ENCODE measurements around the gene RNF14.

The RNF14 gene

GRCh38 chr5:142024771-142025304, 55.9 kb downstream of the RNF14 start:
- TF ChIP-seq EP300 (IDR thresholded peaks at IDR 0.05; ENCODE audit: borderline replicate concordance) (peak; percentile 11; the same call in 1 of the 2 replicates), USF1 (IDR thresholded peaks at IDR 0.05) (no peak), EGR1 (IDR thresholded peaks at IDR 0.05) (no peak), NFIC (IDR thresholded peaks at IDR 0.05) (peak; percentile 62), CEBPB (IDR thresholded peaks at IDR 0.05) (peak; percentile 52; the same call in 1 of the 2 replicates), TCF12 (IDR thresholded peaks at IDR 0.05; ENCODE audit: low read depth) (0 out of 2 replicates have a peak, but pooled peaks have one; percentile 29), RAD21 (IDR thresholded peaks at IDR 0.05; ENCODE audit: low read depth) (no peak)

- no peak for TF ChIP-seq TEAD4 (IDR thresholded peaks at IDR 0.05)
- no peak for TF ChIP-seq NFIC (IDR thresholded peaks at IDR 0.05)
- TF ChIP-seq YY1 (IDR thresholded peaks at IDR 0.05; ENCODE audit: low read depth), result no peak
- TF ChIP-seq FOXM1 (IDR thresholded peaks at IDR 0.05; ENCODE audit: borderline replicate concordance, low read depth), result no peak
- no peak for TF ChIP-seq REST (IDR thresholded peaks at IDR 0.05; ENCODE audit: low read depth)
- no peak for TF ChIP-seq TCF12 (IDR thresholded peaks at IDR 0.05; ENCODE audit: low read depth)
- no peak for TF ChIP-seq RAD21 (IDR thresholded peaks at IDR 0.05; ENCODE audit: low read depth)
- no peak for TF ChIP-seq USF1 (IDR thresholded peaks at IDR 0.05)
- no peak for TF ChIP-seq CEBPB (IDR thresholded peaks at IDR 0.05)
- no peak for TF ChIP-seq MAX (IDR thresholded peaks at IDR 0.05)
- TF ChIP-seq CREB1 (IDR thresholded peaks at IDR 0.05; ENCODE audit: low read depth), result no peak
- no peak for TF ChIP-seq TAF1 (IDR thresholded peaks at IDR 0.05; ENCODE audit: low read depth)
- no peak for TF ChIP-seq EGR1 (IDR thresholded peaks at IDR 0.05)
- TF ChIP-seq EP300 (IDR thresholded peaks at IDR 0.05; ENCODE audit: borderline replicate concordance), result no peak
- no peak for TF ChIP-seq ZBTB7A (IDR thresholded peaks at IDR 0.05; ENCODE audit: low read depth)
Observed at GRCh38 chr5:142025637-142026036, 56.7 kb downstream of the RNF14 start.

GRCh38 chr5:142032150-142032549, 63.2 kb downstream of the RNF14 start:
- TF ChIP-seq YY1 (IDR thresholded peaks at IDR 0.05; ENCODE audit: low read depth) (no peak), TCF12 (IDR thresholded peaks at IDR 0.05; ENCODE audit: low read depth) (no peak), FOXM1 (IDR thresholded peaks at IDR 0.05; ENCODE audit: borderline replicate concordance, low read depth) (no peak)

GRCh38 chr5:142032747-142033631, 64.1 kb downstream of the RNF14 start:
- TF ChIP-seq TEAD4 (IDR thresholded peaks at IDR 0.05), result no peak
- TF ChIP-seq USF1 (IDR thresholded peaks at IDR 0.05), result no peak
- no peak for TF ChIP-seq NFIC (IDR thresholded peaks at IDR 0.05)
- no peak for TF ChIP-seq REST (IDR thresholded peaks at IDR 0.05; ENCODE audit: low read depth)
- no peak for TF ChIP-seq TCF12 (IDR thresholded peaks at IDR 0.05; ENCODE audit: low read depth)
- TF ChIP-seq MAX (IDR thresholded peaks at IDR 0.05), result no peak
- no peak for TF ChIP-seq ZBTB7A (IDR thresholded peaks at IDR 0.05; ENCODE audit: low read depth)
- TF ChIP-seq YY1 (IDR thresholded peaks at IDR 0.05; ENCODE audit: low read depth), result no peak
- TF ChIP-seq TAF1 (IDR thresholded peaks at IDR 0.05; ENCODE audit: low read depth), result no peak
- no peak for TF ChIP-seq RAD21 (IDR thresholded peaks at IDR 0.05; ENCODE audit: low read depth)

- no peak for TF ChIP-seq EGR1 (IDR thresholded peaks at IDR 0.05)
- TF ChIP-seq TCF12 (IDR thresholded peaks at IDR 0.05; ENCODE audit: low read depth), result no peak
- TF ChIP-seq TEAD4 (IDR thresholded peaks at IDR 0.05), result no peak
- no peak for TF ChIP-seq YY1 (IDR thresholded peaks at IDR 0.05; ENCODE audit: low read depth)
- no peak for TF ChIP-seq FOXM1 (IDR thresholded peaks at IDR 0.05; ENCODE audit: borderline replicate concordance, low read depth)
- TF ChIP-seq CREB1 (IDR thresholded peaks at IDR 0.05; ENCODE audit: low read depth), result no peak
- TF ChIP-seq MAX (IDR thresholded peaks at IDR 0.05), result no peak
- TF ChIP-seq REST (IDR thresholded peaks at IDR 0.05; ENCODE audit: low read depth), result no peak
- TF ChIP-seq ZBTB7A (IDR thresholded peaks at IDR 0.05; ENCODE audit: low read depth), result no peak
- no peak for TF ChIP-seq CEBPB (IDR thresholded peaks at IDR 0.05)
- TF ChIP-seq EP300 (IDR thresholded peaks at IDR 0.05; ENCODE audit: borderline replicate concordance), result no peak
Observed at GRCh38 chr5:142034994-142035393, 66.1 kb downstream of the RNF14 start.
